OCI-LY7 (cell line): ENCODE measurements around the gene MAX.

Experiments used
- CTCF ChIP-seq: fragments of 200-600 bp; sonication (generic); conservative IDR thresholded peaks from 2 replicates; pipeline ENCODE4 v1.5.1; 2014; ENCODE audit warnings: mild to moderate bottlenecking, antibody characterized with exemption, low read length, moderate library complexity, mixed read lengths
- EZH2phosphoT487 ChIP-seq: fragments of 200-600 bp; sonication (generic); IDR thresholded peaks from 2 replicates; pipeline ENCODE4 v1.6.1; 2018; ENCODE audit warnings: low read depth, borderline replicate concordance, mild to moderate bottlenecking, mixed run types, antibody characterized with exemption, low read length, moderate library complexity, mixed read lengths

- no peak for TF ChIP-seq CTCF
- TF ChIP-seq EZH2phosphoT487 = no peak
Observed at GRCh38 chr14:65077318-65077717, 25.0 kb downstream of the MAX start.
